Kidney (tissue), 14 donors: ENCODE data around the gene CPA4. TPM values are rescaled to one million over a fixed set of nuclear protein-coding genes. Genes with fewer than 3 reads are reported as not detected.

Experiments
- DNase-seq, 5 donors: peaks; one replicate each; pipeline ENCODE4 v3.0.0-alpha.2; 2013 to 2020
- FAIRE-seq: peaks from 2 replicates; lab custom pipeline; 2012; peaks lifted over from hg19 to GRCh38; lab: Jason Lieb, UNC
- H3K27ac ChIP-seq, 2 donors: one replicate each; pipeline ENCODE4 v1.7.0; 2013; ENCODE audit warnings: low read depth in 2 of 2, low read length in 2 of 2, inconsistent platforms in 1 of 2
- H3K27me3 ChIP-seq: one replicate; pipeline ENCODE4 v1.7.1; 2013; ENCODE audit warnings: low read length, inconsistent platforms; ENCODE audit not compliant: control insufficient read depth, insufficient read depth
- H3K36me3 ChIP-seq, 3 donors: one replicate each; pipeline versions ENCODE4 v1.7.0 to v1.7.1; 2013; ENCODE audit warnings: low read length in 3 of 3, control low read depth in 1 of 3, inconsistent platforms in 1 of 3; ENCODE audit not compliant: insufficient read depth in 3 of 3, control insufficient read depth in 2 of 3
- H3K4me1 ChIP-seq, 3 donors: one replicate each; pipeline versions ENCODE4 v1.7.0 to v1.7.1; 2013; ENCODE audit warnings: low read length in 3 of 3, inconsistent platforms in 1 of 3, low read depth in 1 of 3; ENCODE audit not compliant: control insufficient read depth in 2 of 3, insufficient read depth in 2 of 3
- H3K4me3 ChIP-seq, 3 donors: one replicate each; pipeline versions ENCODE4 v1.7.0 to v1.8.1; 2013; ENCODE audit warnings: low read length in 3 of 3, control low read depth in 1 of 3, inconsistent platforms in 1 of 3
- H3K9ac ChIP-seq, 3 donors: one replicate each; pipeline versions ENCODE4 v1.7.0 to v1.7.1; 2013; ENCODE audit warnings: low read length in 3 of 3, control low read depth in 1 of 3, inconsistent platforms in 1 of 3
- H3K9me3 ChIP-seq, 3 donors: one replicate each; pipeline versions ENCODE4 v1.7.0 to v1.7.1; 2013; ENCODE audit warnings: low read length in 3 of 3, control low read depth in 1 of 3, inconsistent platforms in 1 of 3; ENCODE audit not compliant: control insufficient read depth in 2 of 3, insufficient read depth in 1 of 3
- CTCF ChIP-seq: IDR thresholded peaks from 3 replicates; pipeline ENCODE4 v1.5.1; 2012; ENCODE audit warnings: mild to moderate bottlenecking, moderate library complexity, borderline replicate concordance; ENCODE audit not compliant: insufficient read depth; ENCODE audit errors: extremely low read depth
- intact Hi-C: fragments of 100-400 bp; cut with DNase I; formaldehyde crosslinking; loops from one replicate; pipeline ENCODE4 v1.11.1; 2022
- polyA plus RNA-seq: library from polyadenylated mRNA; stranded (reverse); fragments of 350-450 nt; fragmentation: Illumina TruSeq; extraction: RNeasy Lipid Tissue Mini Kit (QIAGEN cat#74804); gene quantifications from one replicate; pipeline ENCODE4 v1.2.3, GENCODE V29; 2014; ENCODE audit warnings: low read depth, low replicate concordance; ENCODE audit not compliant: insufficient read depth
- total RNA-seq: library from RNA; stranded (reverse); fragmentation: NEBNext Ultra II Directional; extraction: Animal tissue kit (Norgen Biotek cat#: 25700); gene quantifications from one replicate; pipeline ENCODE4 v1.2.1, GENCODE V29; 2021
- donor health status: control.
- donor health status: control.
- donor health status: control.
- donor health status: control.
- donor health status: control.
- donor health status: DM: yes; HTN: yes; CAD: no.
- donor health status: Normal renal cell carcinoma (clear cell type).

CPA4 gene
- total and polyA plus RNA-seq, 2 donors from 2014 or later, result 1.1 TPM; not detected in 1

DNA sequence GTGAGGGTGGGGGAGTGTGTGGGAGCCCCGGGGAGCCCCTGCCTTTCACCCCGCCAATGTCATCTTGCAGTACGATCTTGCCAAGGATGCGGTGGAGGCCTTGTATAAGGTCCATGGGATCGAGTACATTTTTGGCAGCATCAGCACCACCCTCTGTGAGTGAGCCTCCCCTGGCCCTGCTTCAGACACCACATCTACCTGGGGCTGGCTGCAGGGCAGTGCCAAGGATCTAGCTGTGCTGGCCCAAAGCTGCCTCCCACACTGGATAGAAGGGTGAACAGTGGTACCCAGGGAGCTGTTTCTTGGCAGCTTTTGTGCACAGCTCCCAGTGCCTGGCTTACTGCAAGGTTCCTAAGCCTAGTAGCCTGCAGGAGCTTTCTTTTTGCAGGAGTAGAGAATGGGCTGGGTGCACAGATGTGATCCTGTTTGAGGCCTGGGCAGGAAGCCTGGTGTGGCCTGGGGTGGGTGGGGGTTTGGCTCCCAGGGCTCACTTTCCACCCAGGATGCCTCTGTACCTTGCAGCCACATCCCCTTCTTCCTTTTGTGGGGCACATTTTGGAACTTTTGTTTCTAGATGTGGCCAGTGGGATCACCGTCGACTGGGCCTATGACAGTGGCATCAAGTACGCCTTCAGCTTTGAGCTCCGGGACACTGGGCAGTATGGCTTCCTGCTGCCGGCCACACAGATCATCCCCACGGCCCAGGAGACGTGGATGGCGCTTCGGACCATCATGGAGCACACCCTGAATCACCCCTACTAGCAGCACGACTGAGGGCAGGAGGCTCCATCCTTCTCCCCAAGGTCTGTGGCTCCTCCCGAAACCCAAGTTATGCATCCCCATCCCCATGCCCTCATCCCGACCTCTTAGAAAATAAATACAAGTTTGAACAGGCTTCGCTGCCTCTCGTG is 75.1 kb downstream of the CPA4 start:
- Histone ChIP-seq H3K9me3 (no peaks in the 10 kb centered on the region), H3K27ac (no peak overlapping the region), H3K27me3 (no peaks in the 10 kb centered on the region), H3K4me3 (no peak overlapping the region), H3K9ac (no peak overlapping the region), H3K4me1 (peaks cover 14 to 30% (median 25%) of the 10 kb centered on the region in 3 donors), H3K36me3 (no peaks in the 10 kb centered on the region)
- no peak for TF ChIP-seq CTCF
- DNase-seq (no peak), FAIRE-seq (no peak)
- intact Hi-C loops, result no loop called here

- no peak for DNase-seq
- intact Hi-C loops, result no loop called here
- Histone ChIP-seq H3K27ac (peak overlapping the region in 1 of 2 donors; percentile 76), H3K4me3 (no peak overlapping the region), H3K9ac (no peak overlapping the region), H3K36me3 (no peaks in the 10 kb centered on the region), H3K27me3 (no peaks in the 10 kb centered on the region), H3K4me1 (peaks cover 18 to 32% (median 28%) of the 10 kb centered on the region in 3 donors), H3K9me3 (no peaks in the 10 kb centered on the region)
- TF ChIP-seq CTCF, result no peak
- no peak for FAIRE-seq
Measured at GRCh38 chr7:130369110-130369711, 76.2 kb downstream of the CPA4 start.

GRCh38 chr7:130369831-130370550 is 77.0 kb downstream of the CPA4 start:
- no peak for DNase-seq
- TF ChIP-seq CTCF, result no peak
- no peak for FAIRE-seq

More at GRCh38 chr7:130369831-130370550, 77.0 kb downstream of the CPA4 start:
- Histone ChIP-seq H3K9ac (no peak overlapping the region), H3K4me3 (no peak overlapping the region), H3K9me3 (no peaks in the 10 kb centered on the region), H3K4me1 (peaks cover 21 to 33% (median 29%) of the 10 kb centered on the region in 3 donors), H3K27ac (no peak overlapping the region), H3K36me3 (no peaks in the 10 kb centered on the region), H3K27me3 (no peaks in the 10 kb centered on the region)
- intact Hi-C loops, result no loop called here
